Nephron progenitor cell (in vitro differentiated cells): ENCODE measurements around the gene OLFML2A.
A peak's percentile ranks its signal among the peaks of the same experiment; 100 is the strongest.

Experiments used
- DNase-seq: peaks from one replicate; pipeline ENCODE4 v3.0.0; 2021
- H3K27ac Mint-ChIP-seq: 2 replicates; pipeline ENCODE4 v1.8.0; 2021; ENCODE audit warnings: mild to moderate bottlenecking, moderate library complexity, mixed read lengths
- H3K27me3 Mint-ChIP-seq: 2 replicates; pipeline ENCODE4 v1.8.0; 2021; ENCODE audit warnings: mild to moderate bottlenecking, low read depth, mixed read lengths; ENCODE audit not compliant: poor library complexity
- H3K36me3 Mint-ChIP-seq: 2 replicates; pipeline ENCODE4 v1.8.0; 2021; ENCODE audit warnings: low read depth, mixed read lengths
- H3K4me1 Mint-ChIP-seq: 2 replicates; pipeline ENCODE4 v1.8.0; 2021; ENCODE audit warnings: mixed read lengths
- H3K4me3 Mint-ChIP-seq: 2 replicates; pipeline ENCODE4 v1.8.0; 2021; ENCODE audit warnings: mild to moderate bottlenecking, moderate library complexity, mixed read lengths
- H3K9me3 Mint-ChIP-seq: 2 replicates; pipeline ENCODE4 v1.8.0; 2021; ENCODE audit warnings: mild to moderate bottlenecking, moderate library complexity, mixed read lengths
- CTCF ChIP-seq: fragments of 200-600 bp; sonication (generic); IDR thresholded peaks from 2 replicates; pipeline ENCODE4 v1.5.0; 2021; ENCODE audit warnings: antibody characterized with exemption

Gene OLFML2A

GRCh38 chr9:124854822-124855221 is 77.9 kb downstream of the OLFML2A start:
- H3K27ac Mint-ChIP-seq: peak overlapping the region; percentile 38
- peaks cover 26% of the 10 kb centered on the region for H3K4me1 Mint-ChIP-seq
- DNase-seq: no peak
- H3K4me3 Mint-ChIP-seq: no peak overlapping the region
- no peaks in the 10 kb centered on the region for H3K9me3 Mint-ChIP-seq
- H3K27me3 Mint-ChIP-seq: peaks cover 2% of the 10 kb centered on the region
- TF ChIP-seq CTCF: no peak
- H3K36me3 Mint-ChIP-seq: peaks cover 23% of the 10 kb centered on the region

GRCh38 chr9:124855566-124855943 is 78.6 kb downstream of the OLFML2A start:
- H3K9me3 Mint-ChIP-seq: no peaks in the 10 kb centered on the region
- H3K4me1 Mint-ChIP-seq: peaks cover 33% of the 10 kb centered on the region
- no peak for TF ChIP-seq CTCF
- DNase-seq: no peak
- H3K36me3 Mint-ChIP-seq: peaks cover 30% of the 10 kb centered on the region
- H3K4me3 Mint-ChIP-seq: no peak overlapping the region
- no peak overlapping the region for H3K27ac Mint-ChIP-seq
- H3K27me3 Mint-ChIP-seq: peaks cover 2% of the 10 kb centered on the region

GRCh38 chr9:124855944-124856765 is 79.2 kb downstream of the OLFML2A start:
- peaks cover 33% of the 10 kb centered on the region for H3K36me3 Mint-ChIP-seq
- H3K4me1 Mint-ChIP-seq: peaks cover 36% of the 10 kb centered on the region
- no peak overlapping the region for H3K27ac Mint-ChIP-seq
- H3K9me3 Mint-ChIP-seq: no peaks in the 10 kb centered on the region
- peak; percentile 50 for DNase-seq
- H3K27me3 Mint-ChIP-seq: no peaks in the 10 kb centered on the region
- no peak for TF ChIP-seq CTCF
- no peak overlapping the region for H3K4me3 Mint-ChIP-seq

- Mint-ChIP-seq H3K36me3 (peaks cover 36% of the 10 kb centered on the region), H3K4me1 (peaks cover 39% of the 10 kb centered on the region), H3K9me3 (no peaks in the 10 kb centered on the region), H3K27me3 (no peaks in the 10 kb centered on the region), H3K27ac (peak overlapping the region; percentile 93), H3K4me3 (no peak overlapping the region)
- TF ChIP-seq CTCF: no peak
- DNase-seq: no peak
Measured at GRCh38 chr9:124857533-124858162, 80.7 kb downstream of the OLFML2A start.

- DNase-seq: no peak
- Mint-ChIP-seq H3K9me3 (no peaks in the 10 kb centered on the region), H3K36me3 (peaks cover 36% of the 10 kb centered on the region), H3K27me3 (no peaks in the 10 kb centered on the region), H3K4me3 (no peak overlapping the region), H3K27ac (peak overlapping the region; percentile 59), H3K4me1 (peaks cover 40% of the 10 kb centered on the region)
- TF ChIP-seq CTCF: no peak
Measured at GRCh38 chr9:124858330-124859046, 81.6 kb downstream of the OLFML2A start.
